Smooth muscle cell (in vitro differentiated cells): Measurements from ENCODE around the gene GRIN3B. TPM values are rescaled to one million over a fixed set of nuclear protein-coding genes. Genes with fewer than 3 reads are reported as not detected.

ENCODE experiments used
- DNase-seq: peaks from one replicate; lab custom pipeline; 2025; ENCODE audit not compliant: unreplicated experiment; lab: John Stamatoyannopoulos, UW
- H2AFZ ChIP-seq: fragments of 200-600 bp; sonication (generic); 2 replicates; pipeline ENCODE4 v1.6.0; 2016; ENCODE audit warnings: antibody characterized with exemption, low read depth, mild to moderate bottlenecking
- H3F3A ChIP-seq: fragments of 200-600 bp; sonication (generic); 2 replicates; pipeline ENCODE4 v1.6.0; 2017; ENCODE audit warnings: antibody characterized with exemption, low read depth
- H3K27ac ChIP-seq: fragments of 200-600 bp; sonication (generic); 2 replicates; pipeline ENCODE4 v1.5.1; 2016; ENCODE audit warnings: low read depth, mild to moderate bottlenecking
- H3K27me3 ChIP-seq: fragments of 200-600 bp; sonication (generic); 2 replicates; pipeline ENCODE4 v1.6.1; 2016; ENCODE audit warnings: low read depth, mild to moderate bottlenecking
- H3K36me3 ChIP-seq: fragments of 200-600 bp; sonication (generic); 2 replicates; pipeline ENCODE4 v1.5.1; 2016; ENCODE audit warnings: low read depth
- H3K4me1 ChIP-seq: fragments of 200-600 bp; sonication (generic); 2 replicates; pipeline ENCODE4 v1.5.1; 2016; ENCODE audit warnings: low read depth
- H3K4me2 ChIP-seq: fragments of 200-600 bp; sonication (generic); 2 replicates; pipeline ENCODE4 v1.6.0; 2016; ENCODE audit warnings: mild to moderate bottlenecking
- H3K4me3 ChIP-seq: fragments of 200-600 bp; sonication (generic); 2 replicates; pipeline ENCODE4 v1.5.1; 2016; ENCODE audit warnings: mild to moderate bottlenecking
- H3K79me2 ChIP-seq: fragments of 200-600 bp; sonication (generic); 2 replicates; pipeline ENCODE4 v1.6.0; 2016; ENCODE audit warnings: low read depth, mild to moderate bottlenecking
- H3K9ac ChIP-seq: fragments of 200-600 bp; sonication (generic); 2 replicates; pipeline ENCODE4 v1.6.0; 2016; ENCODE audit warnings: low read depth
- H3K9me3 ChIP-seq: fragments of 200-600 bp; sonication (generic); replicated peaks from 2 replicates; pipeline ENCODE4 v1.5.1; 2016; ENCODE audit warnings: low read depth
- H4K20me1 ChIP-seq: fragments of 200-600 bp; sonication (generic); 2 replicates; pipeline ENCODE4 v1.6.0; 2016; ENCODE audit warnings: low read depth
- CTCF ChIP-seq: fragments of 200-600 bp; sonication (generic); IDR thresholded peaks from 2 replicates; pipeline ENCODE4 v1.5.1; 2017; ENCODE audit warnings: borderline replicate concordance, mild to moderate bottlenecking, antibody characterized with exemption; ENCODE audit not compliant: insufficient read depth, poor library complexity, severe bottlenecking
- WGBS: methylation state at CpG from one replicate; pipeline ENCODE4 v1.1.7; 2016; ENCODE audit warnings: low lambda C conversion rate; 5-methylcytosine and 5-hydroxymethylcytosine counted together
- polyA plus RNA-seq: library from polyadenylated mRNA; unstranded; fragments of >200 nt; fragmentation: Nextera tagmentation; extraction: Ambion mirVana; gene quantifications from 2 replicates; pipeline ENCODE4 v1.2.1, GENCODE V29; 2016
- total RNA-seq: library from RNA; depleted of rRNA; stranded (reverse); fragments of >200 nt; gene quantifications from 2 replicates; pipeline ENCODE4 v1.2.3, GENCODE V29; 2014

Gene GRIN3B
- total and polyA plus RNA-seq, 2 experiments from 2014 or later = 1.2 to 12.6 TPM

GRCh38 chr19:999379-999719 is 870 bp upstream of the GRIN3B start:
- TF ChIP-seq CTCF = no peak

GRCh38 chr19:1000591-1001537 is 645 bp downstream of the GRIN3B start:
- TF ChIP-seq CTCF = no peak
- Histone ChIP-seq H4K20me1 (no peaks in the 10 kb centered on the region), H3K4me1 (peaks cover 7% of the 10 kb centered on the region), H3K9ac (no peak overlapping the region), H3K9me3 (no peaks in the 10 kb centered on the region), H3F3A (no peaks in the 10 kb centered on the region), H3K79me2 (no peaks in the 10 kb centered on the region), H2AFZ (no peak overlapping the region), H3K27ac (no peak overlapping the region), H3K4me2 (peak overlapping the region; percentile 86), H3K36me3 (no peaks in the 10 kb centered on the region), H3K27me3 (peaks cover 55% of the 10 kb centered on the region), H3K4me3 (peak overlapping the region; percentile 45)
- no peak for DNase-seq
- WGBS = 21% methylated on average over 28 of the region's 73 CpGs

More at GRCh38 chr19:999379-999719, 870 bp upstream of the GRIN3B start:
- Histone ChIP-seq H3K27ac (no peak overlapping the region), H3K9ac (no peak overlapping the region), H4K20me1 (no peaks in the 10 kb centered on the region), H3K27me3 (peaks cover 56% of the 10 kb centered on the region), H3K4me2 (no peak overlapping the region), H3F3A (no peaks in the 10 kb centered on the region), H3K36me3 (no peaks in the 10 kb centered on the region), H3K4me3 (no peak overlapping the region), H3K9me3 (no peaks in the 10 kb centered on the region), H3K4me1 (peaks cover 7% of the 10 kb centered on the region), H3K79me2 (no peaks in the 10 kb centered on the region), H2AFZ (no peak overlapping the region)
- no peak for DNase-seq
- WGBS = 84% methylated on average over 3 of the region's 3 CpGs

- peak overlapping the region; percentile 86 for H3K4me2 ChIP-seq
- DNase-seq = peak; percentile 27
- no peak overlapping the region for H3K27ac ChIP-seq
- H3K9ac ChIP-seq = no peak overlapping the region
- no peaks in the 10 kb centered on the region for H3K79me2 ChIP-seq
- no peaks in the 10 kb centered on the region for H3K36me3 ChIP-seq
- 25% methylated on average over 15 of the region's 20 CpGs for WGBS
- no peak overlapping the region for H2AFZ ChIP-seq
- H3K4me1 ChIP-seq = no peaks in the 10 kb centered on the region
- H3K27me3 ChIP-seq = peaks cover 49% of the 10 kb centered on the region
- H3F3A ChIP-seq = no peaks in the 10 kb centered on the region
- H3K9me3 ChIP-seq = no peaks in the 10 kb centered on the region
- TF ChIP-seq CTCF = peak; percentile 80
- no peaks in the 10 kb centered on the region for H4K20me1 ChIP-seq
- no peak overlapping the region for H3K4me3 ChIP-seq
Measured at GRCh38 chr19:1001538-1002166, 1.4 kb downstream of the GRIN3B start.
